ENCODE measurements around the gene STUM. TPM values are rescaled to one million over a fixed set of nuclear protein-coding genes. Genes with fewer than 3 reads are reported as not detected.

Gene STUM
- polyA plus RNA-seq, 1 of the 3 experiments (the other 2 are of a cell fraction): not detected

GRCh38 chr1:226651041-226651731 is 102.6 kb downstream of the STUM start:
- peaks cover 14 to 18% of the 10 kb centered on the region in 2 experiments; a peak in 3 of 4 replicates for H3K4me1 ChIP-seq (ENCODE audit: control insufficient read depth in 1 of 2, insufficient read depth in 2 of 2, low read depth in 1 of 2, low read length in 1 of 2)
- H3K9ac ChIP-seq: no peak overlapping the region
- H3K27me3 ChIP-seq (ENCODE audit: insufficient read depth): no peaks in the 10 kb centered on the region
- H3K9me2 ChIP-seq: no peaks in the 10 kb centered on the region
- POLR2A ChIA-PET: no interaction called here
- no peaks in the 10 kb centered on the region for H3F3A ChIP-seq (replicated peaks; ENCODE audit: insufficient read depth)
- H3K4me2 ChIP-seq: no peak overlapping the region
- no peak overlapping the region for H2AFZ ChIP-seq (ENCODE audit: low read depth)
- no peak for DNase-seq
- H3K27ac ChIP-seq (ENCODE audit: low read depth in 2 of 2, low read length in 1 of 2): no peak overlapping the region
- CTCF ChIA-PET: interaction anchor here (1.1 to 2.2 kb wide), 4 partner anchors 10 to 177 kb away, joined by 3 to 7 read pairs (median 4); no protein-coding TSS in a partner anchor
- TF ChIP-seq RXRA (IDR thresholded peaks at IDR 0.05; ENCODE audit: borderline replicate concordance, low read depth) (no peak), USF2 (IDR thresholded peaks at IDR 0.05; ENCODE audit: borderline replicate concordance, low read depth, low read length) (no peak), MEF2A (IDR thresholded peaks at IDR 0.05; ENCODE audit: borderline replicate concordance, low read depth) (no peak), RCOR1 (IDR thresholded peaks at IDR 0.05; ENCODE audit: low read length) (no peak), PBX3 (IDR thresholded peaks at IDR 0.05) (no peak), EP300 (IDR thresholded peaks at IDR 0.05; ENCODE audit: borderline replicate concordance in 1 of 2, low read depth in 1 of 2, low read length in 1 of 2) (no peak)
- no peaks in the 10 kb centered on the region for H3K36me3 ChIP-seq (replicated peaks in 1 of 2; ENCODE audit: control insufficient read depth in 1 of 2, insufficient read depth in 2 of 2, low read length in 1 of 2)
- 92% methylated on average over 10 of the region's 12 CpGs for WGBS (ENCODE audit: low lambda C conversion rate)
- H3K4me3 ChIP-seq (ENCODE audit: low read depth in 2 of 2, low read length in 1 of 2): no peak overlapping the region
- no peaks in the 10 kb centered on the region for H3K9me3 ChIP-seq
- no peaks in the 10 kb centered on the region for H3K79me2 ChIP-seq (ENCODE audit: insufficient read depth)
- H4K20me1 ChIP-seq (ENCODE audit: insufficient read depth): no peaks in the 10 kb centered on the region

GRCh38 chr1:226651732-226652105 is 103.2 kb downstream of the STUM start:
- H3K36me3 ChIP-seq (replicated peaks in 1 of 2; ENCODE audit: control insufficient read depth in 1 of 2, insufficient read depth in 2 of 2, low read length in 1 of 2): no peaks in the 10 kb centered on the region
- no peak overlapping the region for H3K4me2 ChIP-seq
- no peaks in the 10 kb centered on the region for H4K20me1 ChIP-seq (ENCODE audit: insufficient read depth)
- no peak overlapping the region for H3K4me3 ChIP-seq (ENCODE audit: low read depth in 2 of 2, low read length in 1 of 2)
- H3K27ac ChIP-seq (ENCODE audit: low read depth in 2 of 2, low read length in 1 of 2): no peak overlapping the region
- H3K27me3 ChIP-seq (ENCODE audit: insufficient read depth): no peaks in the 10 kb centered on the region
- H3F3A ChIP-seq (replicated peaks; ENCODE audit: insufficient read depth): no peaks in the 10 kb centered on the region
- CTCF ChIA-PET: interaction anchor here (1.1 to 2.2 kb wide), 4 partner anchors 10 to 25 kb away, joined by 3 to 7 read pairs (median 4); no protein-coding TSS in a partner anchor
- no peak overlapping the region for H3K9ac ChIP-seq
- no peak for DNase-seq
- no peaks in the 10 kb centered on the region for H3K9me3 ChIP-seq
- WGBS (ENCODE audit: low lambda C conversion rate): 92% methylated on average over 4 of the region's 4 CpGs
- H3K4me1 ChIP-seq (ENCODE audit: control insufficient read depth in 1 of 2, insufficient read depth in 2 of 2, low read depth in 1 of 2, low read length in 1 of 2): peaks cover 20 to 23% of the 10 kb centered on the region in 2 experiments; a peak in 3 of 4 replicates
- H3K9me2 ChIP-seq: no peaks in the 10 kb centered on the region
- H3K79me2 ChIP-seq (ENCODE audit: insufficient read depth): no peaks in the 10 kb centered on the region
- no peak overlapping the region for H2AFZ ChIP-seq (ENCODE audit: low read depth)
- POLR2A ChIA-PET: no interaction called here
- TF ChIP-seq CTCF (IDR thresholded peaks at IDR 0.05) (no peak), EZH2phosphoT487 (IDR thresholded peaks at IDR 0.05; ENCODE audit: borderline replicate concordance, low read depth) (no peak), TAF1 (IDR thresholded peaks at IDR 0.05; ENCODE audit: borderline replicate concordance, low read depth, low read length) (no peak), IRF3 (IDR thresholded peaks at IDR 0.05; ENCODE audit: low read depth, low read length) (no peak), MAX (IDR thresholded peaks at IDR 0.05; ENCODE audit: low read depth) (no peak), FOSL2 (IDR thresholded peaks at IDR 0.05; ENCODE audit: borderline replicate concordance, low read depth) (no peak), GATA2 (CRISPR knock-in tag; IDR thresholded peaks at IDR 0.05) (no peak), USF1 (IDR thresholded peaks at IDR 0.05; ENCODE audit: borderline replicate concordance, low read depth) (no peak)
